Gastrocnemius medialis (tissue), 4 donors: Measurements from ENCODE around the gene SERPINE2. TPM values are rescaled to one million over a fixed set of nuclear protein-coding genes. Genes with fewer than 3 reads are reported as not detected.

Experiments used
- ATAC-seq, 2 donors: fragments of 150-250 bp; one replicate each; pipeline ENCODE4 v1.9.1; 2016
- DNase-seq, 2 donors: peaks; one replicate each; pipeline ENCODE4 v3.0.0-alpha.2; 2019
- H3K27ac ChIP-seq, 4 donors: fragments of 200-600 bp; sonication (generic); 1 replicate in 1 of 4; 2 replicates in 3 of 4; pipeline ENCODE4 v1.5.1; 2016 to 2018; ENCODE audit warnings: mild to moderate bottlenecking in 2 of 4, moderate library complexity in 1 of 4
- H3K27me3 ChIP-seq, 3 donors: fragments of 200-600 bp; sonication (generic) in 2 of 3; 1 replicate in 1 of 3; 2 replicates in 2 of 3; pipeline versions ENCODE4 v1.5.1 to v1.6.0; 2016 to 2019; ENCODE audit warnings: mild to moderate bottlenecking in 1 of 3, moderate library complexity in 1 of 3
- H3K36me3 ChIP-seq, 2 donors: fragments of 200-600 bp; sonication (generic) in 1 of 2; one replicate each; pipeline ENCODE4 v1.5.1; 2017 to 2018
- H3K4me1 ChIP-seq, 2 donors: fragments of 200-600 bp; sonication (generic) in 1 of 2; one replicate each; pipeline ENCODE4 v1.5.1; 2016 to 2017; ENCODE audit warnings: mild to moderate bottlenecking in 2 of 2
- H3K4me3 ChIP-seq, 4 donors: fragments of 200-600 bp; sonication (generic) in 3 of 4; 1 replicate in 1 of 4; 2 replicates in 3 of 4; pipeline ENCODE4 v1.5.1; 2016 to 2019; ENCODE audit warnings: mild to moderate bottlenecking in 2 of 4
- H3K9me3 ChIP-seq, 3 donors: fragments of 200-600 bp; sonication (generic) in 2 of 3; 1 replicate in 1 of 3; 2 replicates in 2 of 3; pipeline ENCODE4 v1.5.1; 2016 to 2019
- POLR2A ChIP-seq, 2 donors: fragments of 450-650 bp; IDR thresholded peaks; one replicate each; pipeline ENCODE4 v1.6.1; 2017; ENCODE audit warnings: antibody characterized with exemption in 2 of 2, mild to moderate bottlenecking in 2 of 2, moderate library complexity in 2 of 2
- in situ Hi-C, 4 donors: fragments of 200-750 bp; cut with MboI; loops; one replicate each; pipeline versions ENCODE4 v1.15.0 to v1.8.0; 2017; ENCODE audit warnings: low sequenced_read_pairs in 4 of 4
- intact Hi-C: fragments of 100-400 bp; cut with DNase I; formaldehyde crosslinking; loops from one replicate; pipeline ENCODE4 v1.15.1; 2023; ENCODE audit warnings: low total_unique reads
- total RNA-seq, 4 donors: library from RNA; depleted of rRNA; stranded (reverse); fragments of >200 nt; gene quantifications; one replicate each; pipeline versions ENCODE4 v1.1.0 to v1.2.3, GENCODE V29; 2016
- TF ChIP-seq, protein P1 (sequence below), 5 experiments: fragments of 450-650 bp in 3 of 5; fragments of 200-600 bp in 2 of 5; sonication (generic) in 2 of 5; IDR thresholded peaks in 4 of 5; conservative IDR thresholded peaks in 1 of 5; 1 replicate in 4 of 5; 2 replicates in 1 of 5; pipeline ENCODE4 v1.5.1; 2016 to 2019; ENCODE audit warnings: antibody characterized with exemption in 5 of 5, mild to moderate bottlenecking in 3 of 5, moderate library complexity in 3 of 5

Gene SERPINE2
- total RNA-seq, 4 donors from 2014 or later = 0.41 to 2.8 (median 1.4) TPM

DNA sequence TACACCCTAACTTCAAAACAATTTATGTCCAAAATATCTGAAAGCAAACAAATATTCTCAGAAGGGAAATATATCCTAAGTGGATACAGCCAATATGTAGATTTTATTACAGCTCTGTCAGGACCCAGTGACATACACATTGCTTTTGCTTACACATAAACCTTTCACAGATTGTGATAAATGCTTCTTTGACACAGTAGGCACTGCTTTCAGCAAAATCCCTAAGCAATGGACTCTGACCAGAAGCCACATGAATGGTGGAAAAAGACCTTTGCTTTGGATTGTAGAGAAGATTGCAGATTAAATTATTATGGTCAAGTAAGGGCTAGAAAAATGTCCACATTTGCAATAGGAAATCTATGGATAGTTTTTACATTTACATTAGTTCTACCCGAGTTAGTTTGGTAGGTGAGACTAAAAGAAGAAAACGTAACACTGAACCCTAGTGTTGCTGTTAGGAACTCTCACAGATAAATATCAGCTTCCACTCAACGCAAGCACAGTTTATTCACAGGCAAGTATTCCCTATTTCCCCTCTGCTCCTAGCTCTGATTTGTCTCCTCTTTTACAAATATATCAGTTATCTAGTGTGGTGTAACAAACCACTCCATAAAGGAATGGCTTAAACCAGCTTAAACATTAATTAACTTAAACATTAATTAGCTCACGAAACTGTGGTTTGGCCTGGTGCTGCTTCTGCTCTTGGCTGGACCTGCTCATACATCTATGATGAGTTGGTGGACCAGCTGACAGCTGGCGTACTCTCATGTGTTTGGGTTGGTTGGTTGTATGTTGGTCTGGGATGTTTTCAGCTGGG is 23.6 kb upstream of the SERPINE2 start:
- intact Hi-C loops (no loop called here), in situ Hi-C loops (no loop called here)
- ATAC-seq (no peak), DNase-seq (no peak)
- Histone ChIP-seq H3K36me3 (no peaks in the 10 kb centered on the region), H3K27me3 (no peaks in the 10 kb centered on the region), H3K9me3 (no peaks in the 10 kb centered on the region), H3K27ac (no peak overlapping the region), H3K4me1 (no peaks in the 10 kb centered on the region), H3K4me3 (no peak overlapping the region)
- TF ChIP-seq, protein P1, sequence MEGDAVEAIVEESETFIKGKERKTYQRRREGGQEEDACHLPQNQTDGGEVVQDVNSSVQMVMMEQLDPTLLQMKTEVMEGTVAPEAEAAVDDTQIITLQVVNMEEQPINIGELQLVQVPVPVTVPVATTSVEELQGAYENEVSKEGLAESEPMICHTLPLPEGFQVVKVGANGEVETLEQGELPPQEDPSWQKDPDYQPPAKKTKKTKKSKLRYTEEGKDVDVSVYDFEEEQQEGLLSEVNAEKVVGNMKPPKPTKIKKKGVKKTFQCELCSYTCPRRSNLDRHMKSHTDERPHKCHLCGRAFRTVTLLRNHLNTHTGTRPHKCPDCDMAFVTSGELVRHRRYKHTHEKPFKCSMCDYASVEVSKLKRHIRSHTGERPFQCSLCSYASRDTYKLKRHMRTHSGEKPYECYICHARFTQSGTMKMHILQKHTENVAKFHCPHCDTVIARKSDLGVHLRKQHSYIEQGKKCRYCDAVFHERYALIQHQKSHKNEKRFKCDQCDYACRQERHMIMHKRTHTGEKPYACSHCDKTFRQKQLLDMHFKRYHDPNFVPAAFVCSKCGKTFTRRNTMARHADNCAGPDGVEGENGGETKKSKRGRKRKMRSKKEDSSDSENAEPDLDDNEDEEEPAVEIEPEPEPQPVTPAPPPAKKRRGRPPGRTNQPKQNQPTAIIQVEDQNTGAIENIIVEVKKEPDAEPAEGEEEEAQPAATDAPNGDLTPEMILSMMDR (IDR thresholded peaks at IDR 0.05 in 4 of 5, conservative IDR thresholded peaks at IDR 0.05 in 1 of 5) = no peak
- TF ChIP-seq POLR2A (IDR thresholded peaks at IDR 0.05) = no peak

DNA sequence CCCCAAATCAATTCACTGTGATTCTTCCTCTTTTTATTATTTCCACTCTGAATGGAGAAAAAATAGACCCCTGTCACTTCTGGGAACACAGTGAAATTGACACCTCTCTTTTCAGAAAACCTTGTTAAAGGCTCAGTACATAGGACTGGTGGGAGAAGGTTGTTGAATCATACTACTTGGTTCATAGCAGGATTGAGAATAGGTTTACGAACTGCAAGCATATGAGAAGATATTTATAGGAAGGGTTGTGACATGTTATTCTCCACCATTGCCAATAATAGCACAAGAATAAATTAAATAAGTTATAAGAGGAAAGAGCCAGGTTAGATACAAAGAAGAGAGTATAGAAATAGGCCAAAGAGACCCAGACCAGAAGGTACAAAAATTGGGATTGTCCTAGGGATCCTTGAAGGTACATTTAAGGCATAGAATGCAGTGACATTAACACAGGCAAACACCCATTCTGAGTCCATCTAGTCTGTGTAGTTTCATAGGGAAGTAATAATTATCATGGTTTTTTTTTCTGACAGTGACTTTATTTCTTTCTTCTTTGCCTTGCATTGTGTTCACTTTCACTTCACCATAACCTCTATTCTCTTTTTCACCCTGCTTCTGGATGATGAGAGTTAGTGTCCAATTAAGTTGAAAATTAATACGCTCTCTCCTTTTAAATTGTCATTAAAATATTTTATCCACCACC is 21.8 kb upstream of the SERPINE2 start:
- DNase-seq (no peak), ATAC-seq (no peak)
- Histone ChIP-seq H3K4me3 (no peak overlapping the region), H3K27ac (no peak overlapping the region), H3K4me1 (no peaks in the 10 kb centered on the region), H3K27me3 (no peaks in the 10 kb centered on the region), H3K9me3 (no peaks in the 10 kb centered on the region), H3K36me3 (no peaks in the 10 kb centered on the region)
- TF ChIP-seq POLR2A (IDR thresholded peaks at IDR 0.05) = no peak
- TF ChIP-seq, protein P1 (IDR thresholded peaks at IDR 0.05 in 4 of 5, conservative IDR thresholded peaks at IDR 0.05 in 1 of 5) = no peak
- in situ Hi-C loops = no loop called here
- intact Hi-C loops = no loop called here

DNA sequence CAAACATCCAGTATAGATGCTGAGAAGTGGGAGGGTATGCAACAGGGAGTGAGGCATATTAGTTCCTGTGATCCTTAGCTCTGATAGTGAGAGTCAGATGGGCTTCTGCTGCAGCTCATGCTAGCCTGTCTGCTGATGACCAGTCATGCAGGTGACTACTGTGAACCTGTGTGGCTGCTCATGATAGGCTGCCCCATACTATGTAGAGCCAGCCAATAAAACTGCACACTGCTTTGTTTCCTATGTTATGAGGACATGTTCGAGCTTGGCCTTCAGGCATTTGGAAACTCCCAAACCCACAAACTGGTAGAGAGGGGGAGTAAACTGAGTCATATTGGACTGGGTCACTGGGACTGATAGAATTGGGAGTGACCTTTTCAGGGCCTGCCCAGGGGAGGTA is 20.1 kb upstream of the SERPINE2 start:
- H3K9me3 ChIP-seq = no peaks in the 10 kb centered on the region
- H3K4me3 ChIP-seq = no peak overlapping the region
- no peak overlapping the region for H3K27ac ChIP-seq
- TF ChIP-seq POLR2A (IDR thresholded peaks at IDR 0.05) = no peak
- TF ChIP-seq, protein P1 (IDR thresholded peaks at IDR 0.05 in 4 of 5, conservative IDR thresholded peaks at IDR 0.05 in 1 of 5) = no peak
- ATAC-seq = no peak
- in situ Hi-C loops (no loop called here), intact Hi-C loops (no loop called here)
- H3K36me3 ChIP-seq = no peaks in the 10 kb centered on the region
- DNase-seq = no peak
- no peaks in the 10 kb centered on the region for H3K27me3 ChIP-seq
- no peaks in the 10 kb centered on the region for H3K4me1 ChIP-seq

DNA sequence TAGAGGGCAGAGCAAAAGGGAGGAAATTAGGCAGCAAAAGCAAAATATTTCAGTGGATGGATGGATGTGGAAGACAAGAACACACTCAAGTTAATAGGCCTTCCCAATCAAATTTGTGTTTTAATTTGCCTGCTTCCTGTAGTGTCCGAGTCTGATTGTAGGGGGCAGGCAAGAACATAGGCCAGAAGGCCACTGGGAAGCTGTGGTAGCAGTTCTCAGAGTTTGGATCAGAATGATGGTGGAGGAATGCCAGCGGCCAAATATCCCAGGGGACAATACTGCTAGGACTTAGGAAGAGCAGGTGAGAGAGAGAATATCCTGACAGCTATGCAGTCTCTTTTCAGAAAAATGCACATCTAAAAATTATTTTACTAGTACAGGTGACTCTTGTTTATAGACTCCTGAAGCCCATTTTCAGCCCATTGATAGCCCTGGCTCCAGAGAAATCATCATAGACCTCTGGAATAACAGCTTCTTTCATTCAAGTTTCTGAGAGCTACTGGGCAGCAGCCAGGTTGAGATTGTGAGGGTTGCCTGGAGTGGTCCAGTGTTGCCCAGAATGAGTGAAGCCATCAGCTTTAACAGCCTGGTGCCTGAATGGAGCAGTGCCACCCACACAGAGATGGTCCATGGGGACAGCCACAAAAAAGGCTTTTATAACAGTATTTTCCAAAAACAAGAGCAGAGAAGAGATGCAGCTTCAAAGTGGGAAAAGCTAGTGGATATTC is 19.1 kb upstream of the SERPINE2 start:
- ATAC-seq (no peak), DNase-seq (no peak)
- H3K4me1 ChIP-seq = no peaks in the 10 kb centered on the region
- H3K27ac ChIP-seq = no peak overlapping the region
- intact Hi-C loops = no loop called here
- no peak overlapping the region for H3K4me3 ChIP-seq
- no peaks in the 10 kb centered on the region for H3K36me3 ChIP-seq
- no peaks in the 10 kb centered on the region for H3K9me3 ChIP-seq
- in situ Hi-C loops = no loop called here
- H3K27me3 ChIP-seq = no peaks in the 10 kb centered on the region
- TF ChIP-seq POLR2A (IDR thresholded peaks at IDR 0.05) = no peak
- TF ChIP-seq, protein P1 (IDR thresholded peaks at IDR 0.05 in 4 of 5, conservative IDR thresholded peaks at IDR 0.05 in 1 of 5) = no peak
